Erythroblast (primary cell): ENCODE data around the gene PMAIP1.

Experiments used
- GATA1 ChIP-seq: IDR thresholded peaks from 2 replicates; pipeline ENCODE4 v1.6.1; 2011; ENCODE audit warnings: low read depth, mild to moderate bottlenecking, control low read depth, low read length, moderate library complexity
- POLR2A ChIP-seq: IDR thresholded peaks from 2 replicates; pipeline ENCODE4 v1.6.1; 2011; ENCODE audit warnings: mild to moderate bottlenecking, low read length

DNA sequence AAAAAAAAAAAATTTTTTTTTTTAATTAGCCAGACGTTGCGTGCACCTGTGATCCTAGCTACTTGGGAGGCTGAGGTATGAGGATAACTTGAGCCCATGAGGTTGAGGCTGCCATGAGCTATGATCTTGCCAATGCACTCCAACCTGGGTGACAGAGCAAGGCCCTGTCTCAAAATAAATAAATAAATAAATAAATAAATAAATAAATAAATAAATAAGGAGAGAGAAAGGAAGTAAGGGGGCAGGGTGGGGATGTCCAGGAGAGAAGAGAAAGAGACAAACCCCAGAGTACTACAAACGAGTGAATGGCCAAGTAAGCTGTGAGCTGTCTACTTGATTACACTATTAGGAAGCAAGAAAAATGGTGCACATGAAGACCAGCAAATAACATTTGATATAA is 7.7 kb upstream of the PMAIP1 start:
- TF ChIP-seq POLR2A (no peak), GATA1 (no peak)
